Ectodermal cell (in vitro differentiated cells): ENCODE measurements around the gene GP2.
"Not testable (repeated sequence)": the region's sequence is repeated elsewhere in the genome, so short reads cannot be mapped to it uniquely, and the experiment has no call there.

Experiments
- H3K27ac ChIP-seq: 2 replicates; pipeline ENCODE4 v1.7.0; 2013; ENCODE audit warnings: mild to moderate bottlenecking, low read depth, low read length; ENCODE audit not compliant: insufficient read depth, poor library complexity, severe bottlenecking
- H3K27me3 ChIP-seq: 2 replicates; pipeline ENCODE4 v1.7.0; 2013; ENCODE audit warnings: mild to moderate bottlenecking, low read length; ENCODE audit not compliant: insufficient read depth, control insufficient read depth, poor library complexity, severe bottlenecking
- H3K36me3 ChIP-seq: one replicate; pipeline ENCODE4 v1.7.0; 2013; ENCODE audit warnings: low read length; ENCODE audit not compliant: control insufficient read depth, insufficient read depth
- H3K4me1 ChIP-seq: one replicate; pipeline ENCODE4 v1.7.0; 2013; ENCODE audit warnings: low read length; ENCODE audit not compliant: control insufficient read depth, insufficient read depth
- H3K4me3 ChIP-seq: 2 replicates; pipeline ENCODE4 v1.7.0; 2013; ENCODE audit warnings: low read depth, low read length, control low read depth; ENCODE audit not compliant: insufficient read depth
- H3K9me3 ChIP-seq: 2 replicates; pipeline ENCODE4 v1.7.0; 2013; ENCODE audit warnings: mild to moderate bottlenecking, low read length, moderate library complexity; ENCODE audit not compliant: control insufficient read depth
- WGBS, 2 experiments: methylation state at CpG; one replicate each; pipeline ENCODE4 v1.1.7; 2013; ENCODE audit warnings: missing lambda C conversion rate in 2 of 2; 5-methylcytosine and 5-hydroxymethylcytosine counted together

The GP2 gene

DNA sequence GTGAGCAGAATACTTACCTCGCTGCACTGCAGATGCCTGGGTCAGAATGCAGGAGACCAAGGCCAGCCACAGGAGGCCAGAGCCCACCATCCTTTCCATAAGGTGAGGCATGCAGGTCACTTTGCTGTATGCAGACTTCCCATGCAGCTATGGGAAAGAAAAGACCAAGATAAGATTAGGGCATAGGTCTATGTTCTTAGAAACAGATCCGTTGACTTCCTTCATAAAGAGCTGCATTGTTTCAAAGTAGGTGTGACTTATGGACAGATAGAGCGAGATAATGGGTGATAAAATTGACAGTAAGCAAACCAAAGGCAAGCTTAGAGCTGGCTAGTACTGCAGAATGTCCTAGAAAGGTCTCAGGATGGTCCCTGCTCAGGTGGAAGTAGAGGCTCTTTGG is 992 bp downstream of the GP2 start:
- Histone ChIP-seq H3K27me3 (no peaks in the 10 kb centered on the region), H3K4me3 (no peak overlapping the region), H3K36me3 (no peaks in the 10 kb centered on the region), H3K9me3 (no peaks in the 10 kb centered on the region), H3K4me1 (no peaks in the 10 kb centered on the region), H3K27ac (no peak overlapping the region)
- WGBS, 2 experiments: 92 to 94% methylated on average over 3 of the region's 3 CpGs

DNA sequence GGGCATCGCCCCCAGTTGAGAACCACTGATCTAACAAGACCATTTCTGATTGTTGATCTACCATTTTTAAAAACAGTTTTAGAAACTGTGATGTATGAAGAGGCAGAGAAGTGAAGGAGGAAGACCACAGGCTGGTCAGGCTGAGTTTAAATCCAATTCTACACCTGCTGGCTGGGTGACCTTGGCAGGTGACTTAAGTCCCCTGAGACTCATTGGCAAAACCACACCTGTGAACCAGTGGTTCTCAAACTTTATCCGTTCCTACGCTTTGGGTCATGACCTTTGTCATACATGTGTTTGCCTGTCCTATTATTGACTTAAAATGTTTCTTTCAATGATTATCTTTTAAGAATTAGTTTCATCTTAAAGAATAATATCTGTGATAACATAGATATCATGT is 2.3 kb downstream of the GP2 start:
- WGBS, 2 experiments: 73 to 82% methylated on average over 3 of the region's 3 CpGs
- Histone ChIP-seq H3K27ac (no peak overlapping the region), H3K27me3 (no peaks in the 10 kb centered on the region), H3K9me3 (no peaks in the 10 kb centered on the region), H3K4me1 (no peaks in the 10 kb centered on the region), H3K36me3 (no peaks in the 10 kb centered on the region), H3K4me3 (no peak overlapping the region)

DNA sequence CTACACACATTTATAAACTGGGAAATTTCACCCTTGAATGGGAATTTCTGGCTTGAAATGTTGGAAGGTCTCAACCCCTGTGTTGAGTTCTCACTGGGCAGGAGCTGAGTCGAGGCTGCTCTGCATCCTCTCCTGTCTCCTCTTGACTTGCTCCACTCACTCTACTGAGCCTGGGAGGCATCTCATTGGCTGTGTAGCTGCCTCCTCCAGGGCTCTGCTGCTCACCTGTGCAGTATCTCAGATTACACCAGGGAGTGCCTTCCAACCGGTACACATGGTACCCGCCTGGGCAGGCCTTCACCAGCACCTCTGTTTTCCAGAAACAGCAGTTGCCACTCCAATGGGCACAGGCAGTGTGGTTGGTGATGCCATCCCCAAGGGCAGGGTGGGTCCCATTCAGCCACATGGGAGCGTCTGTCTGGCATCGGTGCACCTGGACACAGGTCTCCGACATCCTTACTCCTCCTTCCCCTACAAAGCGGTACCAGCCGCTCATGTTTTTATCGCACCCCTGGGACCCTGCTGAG is 3.7 kb downstream of the GP2 start:
- no peaks in the 10 kb centered on the region for H3K9me3 ChIP-seq
- no peak overlapping the region for H3K27ac ChIP-seq
- H3K4me1 ChIP-seq: no peaks in the 10 kb centered on the region
- H3K27me3 ChIP-seq: no peaks in the 10 kb centered on the region
- H3K36me3 ChIP-seq: no peaks in the 10 kb centered on the region
- 86 to 87% methylated on average over 9 of the region's 9 CpGs for WGBS, 2 experiments
- no peak overlapping the region for H3K4me3 ChIP-seq

DNA sequence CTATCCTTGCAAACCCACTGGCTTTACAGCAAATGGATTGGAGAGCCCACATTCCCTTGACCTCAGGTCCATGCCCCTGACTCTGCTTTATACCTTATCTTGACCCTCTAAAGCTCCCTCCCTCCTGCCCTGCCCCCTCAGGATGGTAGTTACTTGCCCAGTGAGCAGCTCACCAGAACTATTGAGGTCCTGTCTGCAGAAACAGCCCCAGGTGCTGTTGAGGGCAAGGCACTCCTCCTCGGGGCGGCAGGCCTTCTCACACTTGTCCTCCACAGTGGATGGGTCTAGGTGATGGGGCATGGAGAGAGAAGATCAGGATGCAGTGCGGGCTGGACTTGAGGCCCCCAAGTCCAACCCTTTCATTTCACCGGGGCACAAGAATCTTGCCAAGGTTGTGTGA is 4.6 kb downstream of the GP2 start:
- Histone ChIP-seq H3K9me3 (no peaks in the 10 kb centered on the region), H3K4me3 (no peak overlapping the region), H3K27ac (no peak overlapping the region), H3K4me1 (no peaks in the 10 kb centered on the region), H3K36me3 (no peaks in the 10 kb centered on the region), H3K27me3 (no peaks in the 10 kb centered on the region)
- WGBS, 2 experiments: 90 to 96% methylated on average over 4 of the region's 4 CpGs

DNA sequence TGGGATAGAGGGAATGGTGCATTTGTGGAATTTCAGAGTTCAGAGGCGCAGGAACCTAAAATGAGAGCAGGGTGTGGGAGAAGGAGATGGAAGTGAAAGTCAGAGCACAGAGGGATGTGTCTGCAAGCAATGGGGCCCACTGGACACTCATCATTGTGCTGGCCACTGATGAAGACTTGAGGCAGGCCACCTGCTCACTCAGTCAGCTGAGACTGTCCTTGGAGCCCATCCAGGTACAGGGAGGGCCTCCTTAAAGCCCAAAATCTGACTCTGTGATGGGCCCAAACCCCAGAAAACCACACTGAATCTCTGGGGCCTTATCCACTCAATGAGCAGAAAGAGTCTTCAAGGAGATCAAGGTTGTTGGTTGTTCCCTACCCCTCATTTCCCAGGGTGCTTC is 5.6 kb downstream of the GP2 start:
- H3K36me3 ChIP-seq: no peaks in the 10 kb centered on the region
- no peaks in the 10 kb centered on the region for H3K27me3 ChIP-seq
- H3K9me3 ChIP-seq: no peaks in the 10 kb centered on the region
- no peak overlapping the region for H3K27ac ChIP-seq
- WGBS, 2 experiments: 93 to 96% methylated on average over 1 of the region's 1 CpG
- no peaks in the 10 kb centered on the region for H3K4me1 ChIP-seq
- no peak overlapping the region for H3K4me3 ChIP-seq

DNA sequence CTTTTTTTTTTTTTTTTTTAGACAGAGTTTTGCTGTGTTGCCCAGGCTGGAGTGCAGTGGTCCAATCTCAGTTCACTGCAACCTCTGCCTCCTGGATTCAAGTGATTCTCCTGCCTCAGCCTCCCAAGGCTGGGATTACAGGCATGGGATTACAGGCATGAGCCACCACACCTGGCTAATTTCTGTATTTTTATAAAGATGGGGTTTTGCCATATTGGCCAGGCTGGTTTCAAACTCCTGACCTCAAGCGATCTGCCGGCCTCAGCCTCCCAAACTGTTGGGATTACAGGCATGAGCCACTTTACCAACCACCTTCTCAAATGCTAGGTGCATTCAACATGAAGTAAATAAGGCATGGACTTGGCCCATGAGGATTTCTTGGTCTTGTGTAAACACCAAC is 6.3 kb downstream of the GP2 start:
- H3K27ac ChIP-seq, H3K36me3 ChIP-seq, H3K9me3 ChIP-seq, H3K4me3 ChIP-seq, H3K4me1 ChIP-seq, H3K27me3 ChIP-seq: not testable (repeated sequence)
- WGBS, 2 experiments: 86 to 89% methylated on average over 2 of the region's 2 CpGs

DNA sequence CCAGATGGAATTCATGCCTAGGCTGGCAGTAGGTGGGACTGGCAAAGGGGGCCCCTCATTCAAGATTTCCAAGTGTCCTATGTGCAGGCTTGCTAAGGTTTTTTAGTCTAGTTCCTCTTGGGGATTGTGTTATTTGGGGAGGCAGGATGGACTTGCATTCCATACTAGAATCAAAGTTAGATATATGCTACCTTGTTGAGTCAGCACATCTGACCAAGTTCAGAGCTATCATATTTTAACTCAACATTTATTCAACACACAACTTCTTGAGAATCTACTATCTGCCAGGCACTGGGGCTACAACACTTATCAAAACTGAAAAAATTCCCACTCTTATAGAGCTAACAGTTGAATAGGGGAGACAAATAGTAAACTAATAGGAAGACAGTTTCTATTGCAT is 6.7 kb downstream of the GP2 start:
- Histone ChIP-seq H3K9me3 (no peaks in the 10 kb centered on the region), H3K27me3 (no peaks in the 10 kb centered on the region), H3K36me3 (no peaks in the 10 kb centered on the region), H3K4me1 (no peaks in the 10 kb centered on the region), H3K4me3 (no peak overlapping the region), H3K27ac (no peak overlapping the region)

DNA sequence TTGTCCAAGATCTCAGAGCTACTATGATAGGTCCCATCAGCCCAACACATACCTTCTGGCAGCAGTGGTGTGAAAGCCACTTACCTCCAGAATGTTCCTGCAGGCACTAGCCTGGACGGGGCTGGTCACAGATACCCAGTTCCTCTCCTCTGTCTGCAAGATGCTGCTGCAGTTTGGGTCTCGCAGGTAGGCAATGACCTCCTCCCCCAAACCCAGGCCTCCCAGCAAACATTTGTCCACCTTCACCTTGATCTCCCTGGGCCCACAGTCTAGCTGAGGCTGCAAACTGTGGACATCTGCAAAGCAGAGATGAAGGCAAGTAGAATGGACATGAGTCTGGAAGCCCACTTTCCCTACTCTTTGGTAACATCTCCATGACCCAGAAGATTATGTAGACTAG is 7.1 kb downstream of the GP2 start:
- 95 to 97% methylated on average over 2 of the region's 2 CpGs for WGBS, 2 experiments
- Histone ChIP-seq H3K9me3 (no peaks in the 10 kb centered on the region), H3K27me3 (no peaks in the 10 kb centered on the region), H3K4me3 (no peak overlapping the region), H3K4me1 (no peaks in the 10 kb centered on the region), H3K36me3 (no peaks in the 10 kb centered on the region), H3K27ac (no peak overlapping the region)

DNA sequence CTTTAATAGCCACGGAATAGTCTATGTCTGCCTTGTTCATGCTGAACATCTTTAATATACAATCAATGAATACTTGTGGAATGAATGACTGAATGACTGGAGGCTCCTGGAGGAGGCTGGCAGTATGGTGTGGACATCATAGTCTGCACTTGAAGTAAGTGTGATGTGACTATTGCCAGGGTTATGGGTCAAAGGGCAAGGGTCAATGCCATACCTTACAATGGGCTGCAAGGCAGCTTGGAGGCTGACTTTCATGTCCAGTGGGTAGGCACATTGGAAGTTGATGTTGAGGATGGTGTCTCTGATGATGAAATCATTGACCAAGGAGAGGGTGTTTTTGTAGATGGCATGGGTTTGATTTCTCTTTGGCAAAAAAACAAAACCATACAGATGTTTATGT is 7.9 kb downstream of the GP2 start:
- H3K9me3 ChIP-seq: no peaks in the 10 kb centered on the region
- no peak overlapping the region for H3K27ac ChIP-seq
- H3K27me3 ChIP-seq: no peaks in the 10 kb centered on the region
- WGBS, 2 experiments: 100% methylated on average over 1 of the region's 1 CpG; no CpG with 5 or more reads in 1 of the 2 experiments
- H3K4me3 ChIP-seq: no peak overlapping the region
- no peaks in the 10 kb centered on the region for H3K36me3 ChIP-seq
- H3K4me1 ChIP-seq: no peaks in the 10 kb centered on the region

DNA sequence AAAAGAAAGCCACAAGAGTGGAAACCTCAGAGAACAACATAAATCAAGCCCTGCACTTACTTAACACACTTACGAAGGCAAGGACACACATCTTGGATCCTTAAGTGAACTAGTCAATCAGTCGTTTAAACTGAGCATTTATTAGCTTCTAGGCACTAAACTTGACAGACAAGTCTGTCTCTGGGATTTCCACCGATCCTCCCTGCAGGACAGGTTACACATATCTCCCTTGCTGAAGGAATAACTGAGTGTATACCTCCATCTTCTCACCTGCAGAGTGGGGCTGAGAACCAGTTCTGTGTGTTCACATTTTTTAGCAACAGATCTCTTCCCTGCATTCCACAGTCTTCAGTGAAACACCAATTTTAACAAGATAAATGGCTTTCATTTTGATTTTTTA is 8.9 kb downstream of the GP2 start:
- no peaks in the 10 kb centered on the region for H3K27me3 ChIP-seq
- H3K9me3 ChIP-seq: no peaks in the 10 kb centered on the region
- H3K4me3 ChIP-seq: no peak overlapping the region
- no peaks in the 10 kb centered on the region for H3K36me3 ChIP-seq
- no peak overlapping the region for H3K27ac ChIP-seq
- no peaks in the 10 kb centered on the region for H3K4me1 ChIP-seq
- 89% methylated on average over 3 of the region's 3 CpGs for WGBS, 2 experiments

DNA sequence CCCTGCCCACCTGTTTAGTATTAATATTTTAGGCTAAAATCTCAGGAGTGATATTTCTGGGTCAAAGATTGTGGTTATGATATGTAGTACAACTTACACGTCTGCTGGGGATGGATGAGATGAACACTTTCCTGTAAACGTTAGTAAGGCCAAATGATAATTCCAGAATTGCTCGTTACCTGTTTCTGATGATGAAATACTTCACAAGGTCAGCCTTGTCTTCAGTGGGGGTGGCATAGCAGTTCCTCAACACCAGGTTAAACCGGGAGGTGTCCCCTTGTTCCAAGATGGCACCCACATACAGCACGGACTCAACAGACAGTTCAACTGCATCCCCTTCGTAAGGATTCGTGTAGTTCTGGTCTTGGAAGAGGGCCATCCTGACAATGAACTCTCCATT is 9.3 kb downstream of the GP2 start:
- Histone ChIP-seq H3K4me1 (no peaks in the 10 kb centered on the region), H3K27ac (no peak overlapping the region), H3K4me3 (no peak overlapping the region), H3K36me3 (no peaks in the 10 kb centered on the region), H3K9me3 (no peaks in the 10 kb centered on the region), H3K27me3 (no peaks in the 10 kb centered on the region)
- 92 to 94% methylated on average over 7 of the region's 7 CpGs for WGBS, 2 experiments
